ENCODE measurements around the gene LMO1. TPM values are rescaled to one million over a fixed set of nuclear protein-coding genes. Genes with fewer than 3 reads are reported as not detected.

The LMO1 gene
- total and polyA plus RNA-seq, 12 donors = 0.22 to 2.5 (median 1.2) TPM; not detected in 6

DNA sequence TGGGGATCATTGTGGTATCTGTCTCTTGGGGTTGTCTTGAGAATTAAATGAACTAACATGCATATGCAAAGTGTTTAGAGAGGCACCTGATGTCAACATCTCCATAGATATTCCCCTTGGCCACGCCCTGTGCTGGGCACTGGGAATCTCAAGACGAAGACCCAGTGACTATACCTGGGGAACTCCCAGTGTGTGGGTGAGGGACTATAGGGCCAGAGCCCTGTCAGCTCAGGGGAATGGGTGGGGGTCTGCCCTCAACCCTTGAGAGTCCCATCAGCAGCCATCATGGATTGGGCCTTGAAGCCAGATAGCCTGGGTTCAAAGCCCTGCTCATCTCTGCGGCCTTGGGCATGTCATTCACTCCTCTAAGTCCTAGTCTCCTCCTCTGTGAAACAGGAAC lies 21.6 kb upstream of the LMO1 start:
- Histone ChIP-seq H3K36me3 (replicated peaks in 1 of 2) (no peaks in the 10 kb centered on the region), H3K4me1 (replicated peaks in 1 of 2) (peaks cover 4 to 11% of the 10 kb centered on the region in 2 donors), H3K9me3 (replicated peaks in 1 of 3) (no peaks in the 10 kb centered on the region), H3K27ac (no peak overlapping the region), H3K4me3 (no peak overlapping the region), H3K27me3 (no peaks in the 10 kb centered on the region)
- TF ChIP-seq, protein P1, sequence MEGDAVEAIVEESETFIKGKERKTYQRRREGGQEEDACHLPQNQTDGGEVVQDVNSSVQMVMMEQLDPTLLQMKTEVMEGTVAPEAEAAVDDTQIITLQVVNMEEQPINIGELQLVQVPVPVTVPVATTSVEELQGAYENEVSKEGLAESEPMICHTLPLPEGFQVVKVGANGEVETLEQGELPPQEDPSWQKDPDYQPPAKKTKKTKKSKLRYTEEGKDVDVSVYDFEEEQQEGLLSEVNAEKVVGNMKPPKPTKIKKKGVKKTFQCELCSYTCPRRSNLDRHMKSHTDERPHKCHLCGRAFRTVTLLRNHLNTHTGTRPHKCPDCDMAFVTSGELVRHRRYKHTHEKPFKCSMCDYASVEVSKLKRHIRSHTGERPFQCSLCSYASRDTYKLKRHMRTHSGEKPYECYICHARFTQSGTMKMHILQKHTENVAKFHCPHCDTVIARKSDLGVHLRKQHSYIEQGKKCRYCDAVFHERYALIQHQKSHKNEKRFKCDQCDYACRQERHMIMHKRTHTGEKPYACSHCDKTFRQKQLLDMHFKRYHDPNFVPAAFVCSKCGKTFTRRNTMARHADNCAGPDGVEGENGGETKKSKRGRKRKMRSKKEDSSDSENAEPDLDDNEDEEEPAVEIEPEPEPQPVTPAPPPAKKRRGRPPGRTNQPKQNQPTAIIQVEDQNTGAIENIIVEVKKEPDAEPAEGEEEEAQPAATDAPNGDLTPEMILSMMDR (IDR thresholded peaks at IDR 0.05) = no peak
- no peak for TF ChIP-seq POLR2A (IDR thresholded peaks at IDR 0.05)
- peak in 2 of 7 donors; percentile 7 to 20 for DNase-seq
- intact Hi-C loops (cut with DNase I) = no loop called here
- 91 to 97% (median 95%) methylated on average over 3 of the region's 3 CpGs for WGBS, 4 donors

DNA sequence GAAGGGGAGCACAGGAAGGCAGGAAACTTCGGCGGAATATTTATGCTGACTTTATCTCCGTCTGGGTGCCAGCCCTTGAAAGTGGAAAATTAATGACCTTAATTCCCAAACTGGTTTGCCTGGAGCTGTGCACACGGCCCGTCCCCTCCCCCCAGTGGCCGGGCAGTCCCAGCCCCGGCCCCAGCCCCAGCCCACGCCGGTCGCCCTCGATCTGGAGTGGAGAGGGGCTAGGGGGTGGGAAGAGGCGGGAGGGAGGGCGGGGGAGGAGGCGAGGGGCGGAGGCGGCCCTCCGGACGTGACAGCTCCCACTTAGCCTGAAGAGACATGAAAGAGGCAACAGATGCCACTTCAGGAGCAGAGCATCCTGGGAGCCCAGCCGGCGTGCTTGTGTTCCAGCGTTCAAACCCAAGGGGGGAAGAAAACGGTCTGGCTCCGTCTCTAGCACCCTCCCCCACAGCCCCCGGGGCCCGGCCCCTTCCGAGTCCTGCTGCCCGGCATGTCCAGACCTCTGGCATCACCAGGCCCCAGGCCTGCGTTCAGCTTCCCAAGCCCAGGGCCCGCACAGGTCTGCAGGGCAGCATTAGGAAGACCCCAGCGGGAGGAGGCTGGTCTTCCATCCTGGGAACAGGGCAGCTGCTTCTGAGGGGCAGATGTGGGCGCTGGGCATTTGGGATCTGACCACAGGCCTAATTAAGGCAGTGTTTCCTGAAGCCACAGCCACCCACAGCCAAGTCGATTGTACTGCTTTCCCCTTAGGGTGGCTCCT lies 20.0 kb upstream of the LMO1 start:
- no peaks in the 10 kb centered on the region for H3K9me3 ChIP-seq (replicated peaks in 1 of 3)
- H3K4me1 ChIP-seq (replicated peaks in 1 of 2) = peaks cover 4 to 11% of the 10 kb centered on the region in 2 donors
- intact Hi-C loops (cut with DNase I) = no loop called here
- no peaks in the 10 kb centered on the region for H3K27me3 ChIP-seq
- H3K36me3 ChIP-seq (replicated peaks in 1 of 2) = no peaks in the 10 kb centered on the region
- peak in 6 of 7 donors; percentile 16 to 51 (median 35) for DNase-seq
- 2 to 21% (median 11%) methylated on average over 11 to 32 of the region's 32 CpGs for WGBS, 4 donors
- H3K27ac ChIP-seq = peak overlapping the region in 1 of 5 donors; percentile 13
- no peak for TF ChIP-seq POLR2A (IDR thresholded peaks at IDR 0.05)
- TF ChIP-seq, protein P1 (IDR thresholded peaks at IDR 0.05) = no peak
- peak overlapping the region in 1 of 4 donors; percentile 51 for H3K4me3 ChIP-seq

DNA sequence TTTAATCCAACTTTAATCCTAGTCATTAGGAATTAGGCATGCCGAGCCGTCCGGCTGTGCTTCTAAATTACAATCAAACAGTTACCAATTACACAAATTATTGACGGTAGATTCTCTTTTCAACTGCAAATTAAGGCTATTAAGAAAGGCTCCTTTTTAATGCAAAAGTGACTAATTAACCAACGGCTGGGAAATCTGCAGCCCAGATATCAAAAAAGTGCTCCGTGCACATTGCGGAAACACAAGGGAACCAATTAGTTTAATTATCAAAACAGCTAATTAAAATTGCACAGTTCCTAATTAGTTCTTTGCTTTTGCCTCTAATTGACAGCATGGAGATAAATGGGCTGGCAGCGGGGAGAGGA lies 19.4 kb upstream of the LMO1 start:
- H3K4me3 ChIP-seq = peak overlapping the region in 1 of 4 donors; percentile 51
- intact Hi-C loops (cut with DNase I) = no loop called here
- H3K36me3 ChIP-seq (replicated peaks in 1 of 2) = no peaks in the 10 kb centered on the region
- WGBS, 4 donors = 39 to 51% (median 48%) methylated on average over 8 of the region's 8 CpGs
- no peaks in the 10 kb centered on the region for H3K27me3 ChIP-seq
- H3K9me3 ChIP-seq (replicated peaks in 1 of 3) = no peaks in the 10 kb centered on the region
- TF ChIP-seq POLR2A (IDR thresholded peaks at IDR 0.05) = no peak
- TF ChIP-seq, protein P1 (IDR thresholded peaks at IDR 0.05) = no peak
- peak overlapping the region in 1 of 5 donors; percentile 45 for H3K27ac ChIP-seq
- H3K4me1 ChIP-seq (replicated peaks in 1 of 2) = peaks cover 4 to 11% of the 10 kb centered on the region in 2 donors
- no peak for DNase-seq

- Histone ChIP-seq H3K36me3 (replicated peaks in 1 of 2) (no peaks in the 10 kb centered on the region), H3K27me3 (no peaks in the 10 kb centered on the region), H3K27ac (peak overlapping the region in 2 of 5 donors; percentile 1 to 45), H3K4me3 (no peak overlapping the region), H3K4me1 (replicated peaks in 1 of 2) (peaks cover 4 to 11% of the 10 kb centered on the region in 2 donors), H3K9me3 (replicated peaks in 1 of 3) (no peaks in the 10 kb centered on the region)
- WGBS, 4 donors = 52 to 82% (median 69%) methylated on average over 10 of the region's 10 CpGs
- TF ChIP-seq, protein P1 (IDR thresholded peaks at IDR 0.05) = no peak
- TF ChIP-seq POLR2A (IDR thresholded peaks at IDR 0.05) = no peak
- intact Hi-C loops (cut with DNase I) = no loop called here
- DNase-seq = peak; percentile 28 to 75 (median 72)
These were observed 19.0 kb upstream of the LMO1 start for GRCh38 chr11:8282631-8283030.
